ENCODE measurements around the gene STEAP4. TPM values are rescaled to one million over a fixed set of nuclear protein-coding genes. Genes with fewer than 3 reads are reported as not detected.
A peak's percentile ranks its signal among the peaks of the same experiment; 100 is the strongest.

STEAP4 gene
- total and polyA plus RNA-seq, 2 experiments from 2014 or later = 0.06 TPM; not detected in 1

GRCh38 chr7:88311675-88312036, 5.0 kb upstream of the STEAP4 start:
- no peaks in the 10 kb centered on the region for H3K79me2 ChIP-seq (replicated peaks; ENCODE audit: insufficient read depth)
- H3K4me3 Mint-ChIP-seq = no peak overlapping the region
- H3K4me1 ChIP-seq (ENCODE audit: insufficient read depth) = peaks cover 7% of the 10 kb centered on the region; the same call in 1 of the 2 replicates
- no peaks in the 10 kb centered on the region for H3K9me2 ChIP-seq (ENCODE audit: insufficient read depth)
- no peak overlapping the region; the same call in 1 of the 2 replicates for H3K27ac Mint-ChIP-seq
- no peak overlapping the region for H3K4me3 ChIP-seq
- H3K36me3 Mint-ChIP-seq (ENCODE audit: low read depth) = no peaks in the 10 kb centered on the region
- H3K27ac ChIP-seq (ENCODE audit: low read depth) = no peak overlapping the region
- peaks cover 11% of the 10 kb centered on the region for H3K27me3 ChIP-seq (ENCODE audit: insufficient read depth)
- DNase-seq (ENCODE audit: low spot score) = no peak
- no peak overlapping the region for H2AFZ ChIP-seq
- no peaks in the 10 kb centered on the region for H4K20me1 ChIP-seq (replicated peaks; ENCODE audit: insufficient read depth)
- no peaks in the 10 kb centered on the region for H3K36me3 ChIP-seq (ENCODE audit: insufficient read depth)
- no peak for ATAC-seq
- no peak overlapping the region for H3K4me2 ChIP-seq
- TF ChIP-seq NANOG (IDR thresholded peaks at IDR 0.05; ENCODE audit: borderline replicate concordance) (no peak), ETS1 (IDR thresholded peaks at IDR 0.05) (no peak), EZH2 (IDR thresholded peaks at IDR 0.05; ENCODE audit: low read depth, unreplicated experiment) (no peak)
- no peaks in the 10 kb centered on the region for H3F3A ChIP-seq (replicated peaks; ENCODE audit: low read depth)
- peaks cover 7% of the 10 kb centered on the region for H3K27me3 Mint-ChIP-seq (ENCODE audit: insufficient read depth, low read depth, poor library complexity)
- H3K9me3 Mint-ChIP-seq = no peaks in the 10 kb centered on the region
- H3K4me1 Mint-ChIP-seq = peaks cover 11% of the 10 kb centered on the region

GRCh38 chr7:88310956-88311674, 4.4 kb upstream of the STEAP4 start:
- DNase-seq (ENCODE audit: low spot score) = no peak
- Histone ChIP-seq H3K4me2 (no peak overlapping the region), H3K4me3 (no peak overlapping the region), H3K79me2 (replicated peaks; ENCODE audit: insufficient read depth) (no peaks in the 10 kb centered on the region), H3K4me1 (ENCODE audit: insufficient read depth) (peaks cover 7% of the 10 kb centered on the region; the same call in 1 of the 2 replicates), H3K9me2 (ENCODE audit: insufficient read depth) (no peaks in the 10 kb centered on the region), H3K27ac (ENCODE audit: low read depth) (no peak overlapping the region), H3K36me3 (ENCODE audit: insufficient read depth) (no peaks in the 10 kb centered on the region), H3F3A (replicated peaks; ENCODE audit: low read depth) (no peaks in the 10 kb centered on the region), H4K20me1 (replicated peaks; ENCODE audit: insufficient read depth) (no peaks in the 10 kb centered on the region), H3K27me3 (ENCODE audit: insufficient read depth) (peaks cover 16% of the 10 kb centered on the region), H2AFZ (peak overlapping the region; percentile 33; the same call in 1 of the 2 replicates)
- ATAC-seq = no peak
- Mint-ChIP-seq H3K9me3 (no peaks in the 10 kb centered on the region), H3K27ac (no peak overlapping the region), H3K4me3 (no peak overlapping the region), H3K36me3 (ENCODE audit: low read depth) (no peaks in the 10 kb centered on the region), H3K4me1 (peaks cover 13% of the 10 kb centered on the region), H3K27me3 (ENCODE audit: insufficient read depth, low read depth, poor library complexity) (peaks cover 13% of the 10 kb centered on the region)
- no peak for TF ChIP-seq NANOG (IDR thresholded peaks at IDR 0.05; ENCODE audit: borderline replicate concordance)
- no peak for TF ChIP-seq ZNF114 (CRISPR knock-in tag; IDR thresholded peaks at IDR 0.05)
- TF ChIP-seq EZH2phosphoT487 (IDR thresholded peaks at IDR 0.05; ENCODE audit: unreplicated experiment) = no peak
- TF ChIP-seq ZNF462 (CRISPR knock-in tag; IDR thresholded peaks at IDR 0.05) = no peak
- no peak for TF ChIP-seq REST (IDR thresholded peaks at IDR 0.05; ENCODE audit: unreplicated experiment)
- no peak for TF ChIP-seq CREB1 (CRISPR knock-in tag; IDR thresholded peaks at IDR 0.05; ENCODE audit: low read depth)
- TF ChIP-seq ETS1 (IDR thresholded peaks at IDR 0.05) = no peak
- TF ChIP-seq EZH2 (IDR thresholded peaks at IDR 0.05; ENCODE audit: low read depth, unreplicated experiment) = no peak

All from GM23338 (cell line).